Calu3 (cell line): ENCODE data around the gene RNF217. TPM values are rescaled to one million over a fixed set of nuclear protein-coding genes. Genes with fewer than 3 reads are reported as not detected.

ENCODE experiments used
- BruUV-seq: library from RNA; stranded (reverse); fragments of 400-500 nt; replicated peaks from 2 replicates; lab custom pipeline; 2021; lab: Mats Ljungman, UMichigan
- CTCF ChIA-PET: fragments of 300-600 bp; sonication (Branson Sonifier 250); formaldehyde crosslinking; loops from one replicate; lab custom pipeline; 2022; ENCODE audit warnings: antibody characterized with exemption; lab: Charles Lee
- DNase-seq: peaks from one replicate; pipeline ENCODE4 v3.0.0; 2022
- H3K27ac Mint-ChIP-seq: one replicate; pipeline ENCODE4 v1.8.0; 2022; ENCODE audit warnings: mixed read lengths; ENCODE audit not compliant: unreplicated experiment
- H3K27me3 Mint-ChIP-seq: one replicate; pipeline ENCODE4 v1.8.0; 2022; ENCODE audit warnings: mixed read lengths; ENCODE audit not compliant: unreplicated experiment
- H3K36me3 Mint-ChIP-seq: one replicate; pipeline ENCODE4 v1.8.0; 2022; ENCODE audit warnings: mild to moderate bottlenecking, moderate library complexity, mixed read lengths; ENCODE audit not compliant: insufficient read depth, unreplicated experiment
- H3K4me1 Mint-ChIP-seq: one replicate; pipeline ENCODE4 v1.8.0; 2022; ENCODE audit warnings: mild to moderate bottlenecking, low read depth, mixed read lengths; ENCODE audit not compliant: unreplicated experiment
- H3K4me3 Mint-ChIP-seq: one replicate; pipeline ENCODE4 v1.8.0; 2022; ENCODE audit warnings: mild to moderate bottlenecking, low read depth, moderate library complexity, mixed read lengths; ENCODE audit not compliant: unreplicated experiment
- H3K9me3 Mint-ChIP-seq: one replicate; pipeline ENCODE4 v1.8.0; 2022; ENCODE audit warnings: low read depth, mixed read lengths; ENCODE audit not compliant: unreplicated experiment
- intact Hi-C: fragments of 100-400 bp; cut with micrococcal nuclease; formaldehyde crosslinking; loops from one replicate; pipeline ENCODE4 v1.10.0; 2022; ENCODE audit not compliant: unreplicated experiment
- total RNA-seq: library from RNA; stranded (reverse); gene quantifications from 2 replicates; pipeline ENCODE4 v1.2.3, GENCODE V29; 2022
- TF ChIP-seq, protein P1 (sequence below): fragments of 200-600 bp; IDR thresholded peaks from one replicate; pipeline ENCODE4 v1.8.0; 2022; ENCODE audit warnings: antibody characterized with exemption; ENCODE audit not compliant: unreplicated experiment

Gene RNF217
- total RNA-seq, 1 experiment from 2014 or later = 15.4 TPM

DNA sequence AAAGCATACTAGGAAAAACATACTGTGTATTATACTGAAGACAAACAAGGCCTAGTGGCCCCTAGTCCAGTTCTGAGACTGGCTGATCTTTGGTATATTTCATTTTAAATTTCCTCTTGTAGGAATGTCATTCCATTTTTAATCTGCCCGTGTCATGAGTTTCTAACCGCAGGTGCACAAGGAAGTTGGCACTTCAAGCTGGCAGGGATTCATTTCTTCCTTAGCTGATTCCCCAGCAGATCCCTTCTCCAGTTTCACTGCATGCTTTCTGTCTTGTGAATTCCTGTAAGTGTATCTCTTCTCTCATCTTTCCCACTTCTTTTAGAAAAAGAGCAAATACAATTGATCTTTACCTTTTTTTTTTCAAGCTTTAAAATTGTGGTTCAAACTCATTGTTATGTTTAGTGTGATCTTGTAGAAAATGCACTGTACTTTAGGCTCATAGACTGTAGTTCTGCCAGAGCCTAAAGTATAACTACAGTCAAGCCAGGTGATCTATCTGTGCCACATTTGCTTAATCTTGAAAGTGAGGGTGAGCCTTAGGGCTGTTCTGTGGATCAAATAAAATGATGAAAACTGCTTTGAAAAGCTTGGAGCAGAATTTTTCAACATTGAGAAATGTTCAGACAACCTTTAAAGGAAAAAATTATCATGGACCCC lies 37.0 kb downstream of the RNF217 start:
- intact Hi-C loops = no loop called here

DNA sequence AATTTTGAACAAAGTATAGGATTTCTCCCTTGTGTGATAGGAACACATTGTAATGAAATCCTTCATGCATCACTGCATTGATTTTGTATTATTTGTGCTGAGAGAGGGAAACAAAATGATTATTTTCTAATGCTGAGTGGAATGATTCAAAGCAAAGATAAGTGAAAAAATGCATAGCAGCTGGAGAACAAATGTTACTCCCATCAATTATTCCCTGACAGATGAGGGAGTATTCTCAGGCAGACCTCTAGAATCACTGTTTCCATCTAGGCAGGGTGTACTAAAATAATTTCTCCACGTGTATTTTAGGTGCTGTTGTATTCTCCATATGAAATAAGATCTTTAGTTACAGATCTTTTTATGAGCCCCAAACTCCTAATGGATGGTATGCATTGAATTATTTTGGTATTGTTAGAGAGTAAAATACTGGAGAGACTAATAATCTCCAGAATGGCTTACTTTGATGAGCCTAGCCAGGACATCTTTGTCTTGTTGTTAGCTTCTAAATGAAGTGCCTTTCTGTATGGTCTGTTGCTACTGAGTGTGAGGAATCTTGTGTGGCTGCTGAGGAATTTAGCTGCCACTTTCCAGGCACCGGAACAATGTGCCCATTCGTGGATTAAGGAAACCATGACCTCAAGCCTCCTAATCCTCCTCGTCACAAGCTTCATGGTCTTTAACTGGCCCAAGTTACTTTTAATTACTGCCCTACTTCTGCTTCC lies 39.6 kb downstream of the RNF217 start:
- BruUV-seq = no TSS peak

More for the DNA sequence above, 37.0 kb downstream of the RNF217 start:
- DNase-seq = peak; percentile 14
- Mint-ChIP-seq H3K9me3 (no peaks in the 10 kb centered on the region), H3K36me3 (peaks cover 7% of the 10 kb centered on the region), H3K27me3 (no peaks in the 10 kb centered on the region), H3K4me1 (peaks cover 24% of the 10 kb centered on the region), H3K4me3 (no peak overlapping the region), H3K27ac (peak overlapping the region; percentile 65)
- CTCF ChIA-PET = interaction anchor here (0.7 to 0.9 kb wide), 4 partner anchors 15 to 1217 kb away, joined by 3 to 6 read pairs (median 3); no protein-coding TSS in a partner anchor
- TF ChIP-seq, protein P1, sequence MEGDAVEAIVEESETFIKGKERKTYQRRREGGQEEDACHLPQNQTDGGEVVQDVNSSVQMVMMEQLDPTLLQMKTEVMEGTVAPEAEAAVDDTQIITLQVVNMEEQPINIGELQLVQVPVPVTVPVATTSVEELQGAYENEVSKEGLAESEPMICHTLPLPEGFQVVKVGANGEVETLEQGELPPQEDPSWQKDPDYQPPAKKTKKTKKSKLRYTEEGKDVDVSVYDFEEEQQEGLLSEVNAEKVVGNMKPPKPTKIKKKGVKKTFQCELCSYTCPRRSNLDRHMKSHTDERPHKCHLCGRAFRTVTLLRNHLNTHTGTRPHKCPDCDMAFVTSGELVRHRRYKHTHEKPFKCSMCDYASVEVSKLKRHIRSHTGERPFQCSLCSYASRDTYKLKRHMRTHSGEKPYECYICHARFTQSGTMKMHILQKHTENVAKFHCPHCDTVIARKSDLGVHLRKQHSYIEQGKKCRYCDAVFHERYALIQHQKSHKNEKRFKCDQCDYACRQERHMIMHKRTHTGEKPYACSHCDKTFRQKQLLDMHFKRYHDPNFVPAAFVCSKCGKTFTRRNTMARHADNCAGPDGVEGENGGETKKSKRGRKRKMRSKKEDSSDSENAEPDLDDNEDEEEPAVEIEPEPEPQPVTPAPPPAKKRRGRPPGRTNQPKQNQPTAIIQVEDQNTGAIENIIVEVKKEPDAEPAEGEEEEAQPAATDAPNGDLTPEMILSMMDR = no peak
- no TSS peak for BruUV-seq

DNA sequence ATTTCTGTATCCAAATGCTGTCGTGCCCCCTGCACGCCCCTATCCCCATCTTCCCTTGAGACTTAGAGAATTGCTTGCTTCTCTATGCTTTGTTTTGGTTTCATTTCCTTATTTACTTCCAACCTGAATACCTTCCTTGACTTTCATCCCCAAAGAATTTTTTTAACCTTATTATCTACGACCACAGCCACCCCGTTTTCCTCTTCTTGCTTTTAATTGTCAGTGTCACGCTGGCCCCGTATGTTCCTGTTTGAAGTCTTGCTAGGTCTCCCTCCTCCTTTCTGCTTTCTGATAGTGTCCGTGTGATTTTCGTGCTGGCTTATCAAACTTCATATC lies 40.1 kb downstream of the RNF217 start:
- H3K27ac Mint-ChIP-seq = peak overlapping the region; percentile 76
- TF ChIP-seq, protein P1 = no peak

More for the DNA sequence above, 39.6 kb downstream of the RNF217 start:
- peak overlapping the region; percentile 76 for H3K27ac Mint-ChIP-seq
- CTCF ChIA-PET = no interaction called here
- TF ChIP-seq, protein P1 = no peak
- H3K4me3 Mint-ChIP-seq = peak overlapping the region; percentile 70
- peaks cover 7% of the 10 kb centered on the region for H3K36me3 Mint-ChIP-seq
- DNase-seq = peak; percentile 1
- H3K4me1 Mint-ChIP-seq = peaks cover 24% of the 10 kb centered on the region
- H3K9me3 Mint-ChIP-seq = no peaks in the 10 kb centered on the region
- no peaks in the 10 kb centered on the region for H3K27me3 Mint-ChIP-seq
- intact Hi-C loops = loop anchor here (5.0 kb wide), 1 partner anchor 40 kb away; the partner anchor contains the start of gene RNF217

DNA sequence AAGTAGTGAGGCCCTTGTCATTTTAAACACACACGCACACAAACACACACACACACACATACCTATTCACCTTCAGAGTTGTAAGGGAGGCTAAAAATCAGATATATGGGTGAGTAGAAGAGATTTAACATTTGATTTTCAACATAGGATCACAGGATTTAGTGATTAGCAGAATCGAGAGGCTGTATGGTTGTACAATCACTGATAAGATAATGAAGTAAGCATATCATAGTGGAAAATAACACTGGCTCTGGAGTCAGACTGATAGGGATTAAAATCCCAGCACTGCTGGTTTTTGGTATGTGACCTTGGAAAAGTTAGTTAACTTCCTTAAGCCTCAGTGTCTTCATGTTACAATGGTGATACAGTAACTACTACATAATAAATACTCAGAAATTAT lies 40.8 kb downstream of the RNF217 start:
- Mint-ChIP-seq H3K27me3 (no peaks in the 10 kb centered on the region), H3K27ac (peak overlapping the region; percentile 76), H3K9me3 (no peaks in the 10 kb centered on the region), H3K4me1 (peaks cover 24% of the 10 kb centered on the region), H3K4me3 (peak overlapping the region; percentile 70), H3K36me3 (peaks cover 7% of the 10 kb centered on the region)
- CTCF ChIA-PET = no interaction called here
- intact Hi-C loops = loop anchor here (5.0 kb wide), 1 partner anchor 41 kb away; the partner anchor contains the start of gene RNF217
- no peak for DNase-seq
- BruUV-seq = no TSS peak
- TF ChIP-seq, protein P1 = no peak

More for the DNA sequence above, 40.1 kb downstream of the RNF217 start:
- DNase-seq = no peak
- Mint-ChIP-seq H3K9me3 (no peaks in the 10 kb centered on the region), H3K27me3 (no peaks in the 10 kb centered on the region), H3K4me1 (peaks cover 24% of the 10 kb centered on the region), H3K36me3 (peaks cover 7% of the 10 kb centered on the region), H3K4me3 (peak overlapping the region; percentile 70)
- BruUV-seq = no TSS peak
- CTCF ChIA-PET = no interaction called here
- intact Hi-C loops = loop anchor here (5.0 kb wide), 1 partner anchor 40 kb away; the partner anchor contains the start of gene RNF217
